ENCODE data around the gene ECEL1.
A peak's percentile ranks its signal among the peaks of the same experiment; 100 is the strongest.

The ECEL1 gene

DNA sequence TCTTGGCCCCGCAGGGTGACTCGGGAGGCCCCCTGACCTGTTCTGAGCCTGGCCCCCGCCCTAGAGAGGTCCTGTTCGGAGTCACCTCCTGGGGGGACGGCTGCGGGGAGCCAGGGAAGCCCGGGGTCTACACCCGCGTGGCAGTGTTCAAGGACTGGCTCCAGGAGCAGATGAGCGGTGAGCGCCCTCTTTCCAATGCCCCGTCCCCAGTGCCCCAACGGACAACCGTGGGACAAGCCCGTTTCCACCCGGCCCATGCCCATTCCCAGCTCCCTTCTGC lies 35.7 kb upstream of the ECEL1 start:
- DNase-seq (ENCODE audit: extremely low spot score, insufficient read length, low read depth), result no peak
- FAIRE-seq, result no peak

DNA sequence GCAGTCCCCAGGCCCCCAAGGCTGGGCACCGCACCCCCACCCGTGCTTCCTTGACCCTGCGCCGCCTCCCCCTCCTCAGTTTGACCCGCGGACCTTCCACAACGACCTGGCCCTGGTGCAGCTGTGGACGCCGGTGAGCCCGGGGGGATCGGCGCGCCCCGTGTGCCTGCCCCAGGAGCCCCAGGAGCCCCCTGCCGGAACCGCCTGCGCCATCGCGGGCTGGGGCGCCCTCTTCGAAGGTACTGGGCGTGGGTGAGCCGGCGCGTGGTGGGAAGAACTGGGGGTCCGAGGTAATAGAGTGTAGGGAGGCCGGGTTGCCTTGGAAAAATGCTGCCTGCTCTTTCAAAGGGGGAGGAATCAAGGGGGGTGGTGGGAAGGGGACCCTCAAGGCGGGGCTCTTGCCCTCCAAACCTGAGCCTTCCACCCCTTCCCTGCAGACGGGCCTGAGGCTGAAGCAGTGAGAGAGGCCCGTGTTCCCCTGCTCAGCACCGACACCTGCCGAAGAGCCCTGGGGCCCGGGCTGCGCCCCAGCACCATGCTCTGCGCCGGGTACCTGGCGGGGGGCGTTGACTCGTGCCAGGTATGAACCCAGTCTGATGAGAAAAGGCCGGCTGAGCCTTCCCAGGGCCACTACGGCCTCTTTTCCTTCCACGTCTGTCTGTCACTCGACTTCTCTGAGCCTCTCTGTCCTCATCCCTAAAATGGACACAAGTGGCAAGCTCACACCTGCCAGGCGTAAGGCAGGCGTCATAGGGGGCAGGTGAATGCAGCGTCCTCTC lies 35.2 kb upstream of the ECEL1 start:
- no peak for DNase-seq (ENCODE audit: extremely low spot score, insufficient read length, low read depth)
- FAIRE-seq, result no peak

DNA sequence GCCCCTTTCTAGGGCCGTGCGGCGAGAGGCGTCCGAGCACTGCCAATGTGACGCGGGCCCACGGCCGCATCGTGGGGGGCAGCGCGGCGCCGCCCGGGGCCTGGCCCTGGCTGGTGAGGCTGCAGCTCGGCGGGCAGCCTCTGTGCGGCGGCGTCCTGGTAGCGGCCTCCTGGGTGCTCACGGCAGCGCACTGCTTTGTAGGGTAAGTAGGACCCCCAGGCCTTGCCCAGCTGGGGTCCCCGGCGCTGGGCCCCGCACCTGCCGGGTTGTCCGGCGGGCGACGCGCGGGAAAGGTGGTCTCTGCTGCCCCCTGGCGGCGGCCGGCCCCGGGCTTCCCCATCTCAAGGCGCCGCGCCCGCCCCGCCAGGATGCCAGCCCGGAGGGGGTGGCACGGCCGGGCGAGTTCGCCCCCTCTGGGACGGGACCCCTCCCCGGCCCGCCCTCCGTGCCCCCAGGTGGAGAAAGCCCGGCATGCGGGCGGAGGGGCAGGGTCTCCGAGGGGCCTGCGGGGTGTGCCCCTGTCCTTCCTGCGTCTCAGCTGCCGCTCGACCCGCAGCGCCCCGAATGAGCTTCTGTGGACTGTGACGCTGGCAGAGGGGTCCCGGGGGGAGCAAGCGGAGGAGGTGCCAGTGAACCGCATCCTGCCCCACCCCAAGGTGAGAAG lies 34.5 kb upstream of the ECEL1 start:
- peak; percentile 67 for DNase-seq (ENCODE audit: extremely low spot score, insufficient read length, low read depth)
- no peak for FAIRE-seq

DNA sequence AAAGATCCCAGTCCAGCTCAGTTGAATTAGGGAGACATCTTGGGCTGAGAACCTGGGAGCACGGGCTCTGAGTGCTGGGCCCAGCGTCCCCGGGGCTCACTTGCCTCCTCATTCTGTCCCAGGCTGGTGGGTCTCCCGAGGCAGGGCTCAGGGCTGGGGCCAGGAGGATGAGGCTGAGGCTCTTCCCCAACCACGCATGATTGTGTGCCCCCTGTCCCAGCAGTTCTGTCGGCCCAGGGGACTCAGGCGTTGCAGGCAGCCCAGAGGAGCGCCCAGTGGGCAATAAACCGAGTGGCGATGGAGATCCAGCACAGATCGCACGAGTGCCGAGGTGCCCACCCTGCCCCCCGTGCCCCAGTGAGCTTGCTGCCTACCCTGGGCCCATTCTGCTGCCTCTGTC lies 33.5 kb upstream of the ECEL1 start:
- FAIRE-seq, result no peak
- no peak for DNase-seq (ENCODE audit: extremely low spot score, insufficient read length, low read depth)

DNA sequence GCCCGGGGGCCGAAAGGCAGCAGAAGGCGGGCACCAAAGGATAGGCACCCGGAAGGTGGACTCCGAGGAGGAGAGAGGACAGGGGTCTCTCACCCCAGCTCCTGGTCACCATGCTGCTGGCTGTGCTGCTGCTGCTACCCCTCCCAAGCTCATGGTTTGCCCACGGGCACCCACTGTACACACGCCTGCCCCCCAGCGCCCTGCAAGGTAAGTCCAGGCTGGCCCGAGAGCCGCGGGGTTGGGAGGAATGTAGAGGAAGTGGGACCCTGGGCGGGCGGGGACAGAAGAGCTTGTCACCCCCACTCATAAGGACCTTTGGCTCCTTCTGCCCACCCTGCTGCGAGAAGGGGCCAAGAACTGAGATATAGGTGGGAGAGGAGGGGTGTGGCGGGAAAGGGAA lies 32.9 kb upstream of the ECEL1 start:
- FAIRE-seq, result no peak
- DNase-seq (ENCODE audit: extremely low spot score, insufficient read length, low read depth), result no peak

DNA sequence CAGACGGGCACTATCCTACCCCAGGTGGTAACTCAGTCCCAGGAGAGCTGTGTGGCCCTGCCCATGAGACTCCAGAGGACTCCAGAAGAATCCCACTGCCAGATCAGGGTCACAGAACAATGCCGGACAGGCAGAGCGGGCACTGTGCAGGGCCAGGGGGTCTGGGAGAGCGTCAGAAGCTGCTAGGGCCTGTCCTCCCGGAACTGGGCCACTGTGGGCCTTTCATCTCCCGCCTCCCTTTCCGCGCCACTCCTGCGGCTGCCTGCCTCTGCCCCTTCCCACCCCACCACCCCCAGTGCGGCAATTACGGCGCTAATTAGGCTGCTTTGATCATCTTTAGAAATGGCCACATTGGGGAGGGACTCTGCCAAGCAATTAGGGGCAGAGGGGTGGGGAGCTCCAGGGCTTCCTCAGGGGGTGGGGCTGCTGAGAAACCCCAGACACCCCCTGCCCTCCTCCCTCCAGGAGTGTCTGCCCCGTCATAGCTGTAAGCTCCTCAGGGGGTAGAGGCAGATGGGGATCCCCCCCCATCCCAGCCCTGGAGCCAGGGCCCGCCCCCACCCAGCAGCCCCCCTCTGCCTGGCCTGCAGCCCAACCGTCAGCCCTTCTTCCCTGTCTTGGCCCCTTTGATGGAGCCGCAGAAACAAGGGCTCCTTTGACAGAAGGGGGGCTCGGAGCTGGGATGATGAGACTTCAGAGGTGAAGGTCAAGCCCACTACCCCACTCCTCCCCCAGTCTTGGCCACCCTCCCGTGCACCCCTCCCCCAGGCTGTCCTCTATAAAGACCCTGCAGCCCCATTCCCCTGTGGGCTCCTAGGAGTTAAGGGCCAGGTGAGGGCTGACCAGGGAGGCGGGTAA lies 32.2 kb upstream of the ECEL1 start, which contains the start of gene PRSS56:
Gene PRSS56, plus strand, starts transcription at position 808 of the 858 bp plus-strand sequence. CDS start 211 bp downstream, outside the sequence.
- DNase-seq (ENCODE audit: extremely low spot score, insufficient read length, low read depth) (no peak), FAIRE-seq (no peak)

DNA sequence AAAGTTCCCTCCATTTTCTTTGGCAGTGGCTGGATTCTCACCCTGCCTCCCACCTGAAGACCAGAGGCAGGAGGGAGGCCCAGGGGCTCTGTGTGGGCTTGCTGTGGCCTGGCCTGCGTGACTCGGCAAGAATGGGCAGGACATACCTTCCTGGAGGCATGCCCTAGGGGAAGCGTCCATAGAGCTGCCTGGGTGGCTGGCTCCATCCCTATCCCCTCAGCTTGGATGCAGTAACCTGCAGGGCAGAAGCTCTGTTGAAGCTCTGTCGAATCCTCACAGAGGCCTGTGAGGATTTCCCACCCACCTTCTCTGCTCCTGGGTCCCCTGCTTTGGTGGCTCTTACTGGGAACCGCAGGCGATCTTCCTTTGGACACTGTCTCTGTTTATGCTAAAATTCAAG lies 31.2 kb upstream of the ECEL1 start:
- DNase-seq (ENCODE audit: extremely low spot score, insufficient read length, low read depth) (no peak), FAIRE-seq (no peak)

DNA sequence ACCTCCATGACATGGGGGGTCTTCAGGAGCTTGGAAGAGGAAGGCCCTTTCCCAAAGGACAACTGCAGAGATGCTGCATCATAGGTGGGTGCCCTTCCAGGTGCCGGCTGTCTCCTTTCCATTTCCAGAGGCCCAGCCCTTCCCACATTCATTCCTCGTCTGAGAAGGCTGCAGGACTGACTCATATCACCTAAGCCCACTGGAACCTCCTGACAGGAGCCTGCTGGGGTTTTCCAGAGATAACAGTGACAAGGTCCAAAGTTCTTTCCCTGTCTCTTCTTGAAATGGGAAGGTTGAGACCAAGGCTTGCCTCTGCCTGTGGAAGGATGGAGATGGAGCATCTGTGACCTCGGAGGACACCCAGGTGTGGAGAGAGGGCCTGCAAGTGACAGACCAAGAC lies 28.9 kb upstream of the ECEL1 start:
- FAIRE-seq (no peak), DNase-seq (ENCODE audit: extremely low spot score, insufficient read length, low read depth) (no peak)

DNA sequence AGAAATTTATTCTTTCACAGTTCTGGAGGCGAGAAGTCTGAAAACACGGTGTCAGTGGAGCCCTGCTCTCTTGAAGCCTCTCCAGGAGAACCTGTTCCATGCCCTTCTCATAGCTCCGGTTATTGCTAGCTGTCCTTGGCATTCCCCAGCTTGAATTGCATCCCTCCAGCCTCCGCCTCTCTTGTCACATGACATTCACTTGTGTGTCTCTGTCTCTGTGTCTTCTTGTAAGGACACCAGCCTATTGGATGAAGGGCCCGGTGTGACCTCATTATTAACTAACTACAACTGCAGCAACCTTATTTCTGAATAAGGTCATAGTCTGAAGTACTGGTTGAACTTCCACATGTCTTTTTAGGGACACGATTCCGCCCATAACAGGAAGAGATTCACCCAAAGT lies 28.0 kb upstream of the ECEL1 start:
- FAIRE-seq (no peak), DNase-seq (ENCODE audit: extremely low spot score, insufficient read length, low read depth) (no peak)

DNA sequence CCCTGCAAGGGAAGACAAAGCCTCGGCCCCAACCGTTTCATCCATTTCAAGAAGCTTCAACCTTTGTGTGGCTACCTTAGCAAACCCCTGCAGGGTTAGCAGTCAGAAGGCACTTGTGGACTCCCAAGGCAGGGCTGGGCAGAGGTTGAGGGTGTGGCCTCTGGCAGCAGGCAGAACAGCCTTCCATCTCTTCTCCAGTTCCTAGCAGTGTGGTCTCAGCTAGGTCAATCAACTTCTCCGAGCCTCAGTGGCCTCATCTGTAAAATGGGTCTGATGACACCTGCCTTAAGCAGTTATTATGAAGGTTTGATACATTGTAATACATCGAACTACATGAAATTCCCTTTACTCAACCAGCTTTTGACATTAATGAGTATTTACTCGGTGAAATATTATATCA lies 25.7 kb upstream of the ECEL1 start:
- no peak for FAIRE-seq

DNA sequence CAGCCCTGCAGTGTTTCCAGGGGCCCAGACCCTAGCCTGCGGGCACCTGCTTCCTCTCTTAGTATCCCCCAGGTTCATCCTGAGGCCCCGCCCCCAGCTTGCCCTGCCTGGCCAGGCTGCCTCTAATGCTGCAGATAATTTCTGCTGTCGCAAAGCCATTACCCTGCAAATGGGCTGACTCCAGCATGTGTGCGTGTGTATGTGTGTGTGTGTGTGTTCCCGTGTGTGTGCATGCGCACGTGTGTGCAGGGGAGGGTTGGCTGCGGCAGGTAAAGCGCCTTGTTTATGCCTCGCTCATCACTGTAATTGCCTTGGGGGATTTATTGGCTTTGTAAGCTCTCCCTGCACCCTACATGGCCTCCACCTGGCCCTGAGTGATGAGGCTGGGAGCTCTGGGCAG lies 25.0 kb upstream of the ECEL1 start:
- no peak for DNase-seq (ENCODE audit: extremely low spot score, insufficient read length, low read depth)
- FAIRE-seq, result no peak

More for the DNA sequence above, 25.7 kb upstream of the ECEL1 start:
- no peak for DNase-seq (ENCODE audit: extremely low spot score, insufficient read length, low read depth)

DNA sequence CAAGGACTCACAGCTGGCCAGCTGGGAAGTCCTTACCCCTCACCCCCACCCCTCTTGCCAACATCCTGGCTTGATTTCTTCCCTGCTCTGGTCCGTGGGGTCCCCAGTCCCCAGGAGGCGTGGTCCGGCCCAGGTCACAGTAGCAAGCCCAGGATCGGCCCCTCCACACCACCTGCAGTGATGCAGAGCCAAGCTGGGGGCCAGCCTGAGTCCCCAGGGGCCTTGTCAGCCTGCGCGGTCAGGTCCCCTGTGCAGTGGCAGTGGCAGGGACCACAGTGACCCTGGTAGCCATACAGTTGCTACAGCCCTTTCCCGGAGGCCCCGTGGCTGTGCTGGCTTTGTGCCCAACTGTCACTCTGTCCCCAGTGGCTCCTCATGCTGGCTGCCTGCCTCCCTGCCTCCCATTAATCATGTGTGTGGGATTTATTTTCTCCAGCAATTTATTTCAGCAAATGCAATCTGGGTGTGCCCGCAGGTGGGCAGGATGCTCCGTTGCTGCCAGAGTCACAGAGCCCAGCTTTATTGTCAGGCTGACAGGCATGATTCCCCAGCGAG lies 23.8 kb upstream of the ECEL1 start:
- FAIRE-seq (no peak), DNase-seq (ENCODE audit: extremely low spot score, insufficient read length, low read depth) (no peak)

DNA sequence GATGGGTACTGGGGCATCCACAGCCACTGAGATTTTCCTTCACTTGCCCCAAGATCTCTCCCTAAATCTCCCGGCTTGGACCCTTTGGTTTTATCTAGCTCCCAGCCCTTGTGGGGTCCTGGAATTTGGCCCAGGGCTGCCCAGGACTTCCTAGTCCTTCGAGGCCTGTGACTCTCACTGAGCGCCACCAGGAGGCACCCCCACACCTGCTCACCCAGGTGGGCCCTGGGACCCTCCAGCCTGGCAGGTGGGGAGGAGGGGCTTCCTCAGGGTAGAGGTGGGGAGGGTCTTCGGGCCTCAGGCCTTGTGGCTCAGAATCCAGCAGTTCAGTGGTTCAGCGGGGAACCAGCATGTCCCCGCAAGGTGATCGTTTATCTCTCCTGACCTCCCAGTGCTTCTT lies 20.6 kb upstream of the ECEL1 start:
- DNase-seq (ENCODE audit: extremely low spot score, insufficient read length, low read depth) (no peak), FAIRE-seq (no peak)

DNA sequence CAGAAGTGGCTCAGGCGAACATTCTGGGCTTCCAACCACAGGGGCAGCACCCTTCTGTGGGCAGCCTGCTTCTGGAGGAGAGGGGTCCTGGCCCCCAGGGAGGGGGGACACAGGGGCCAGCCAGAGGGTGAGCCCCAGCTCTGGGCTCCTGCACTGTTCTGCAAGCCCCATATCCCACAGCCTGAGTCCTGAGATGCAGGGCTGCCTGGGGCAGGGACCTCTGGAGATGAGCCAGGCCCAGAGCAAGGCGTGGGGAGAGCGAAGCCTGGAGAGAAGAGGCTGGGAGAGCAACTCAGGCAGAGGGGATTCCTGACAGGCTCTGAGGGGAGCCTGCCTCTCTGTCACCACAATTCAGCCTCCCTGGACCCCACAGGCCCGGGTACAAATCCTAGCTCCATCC lies 19.1 kb upstream of the ECEL1 start:
- no peak for DNase-seq (ENCODE audit: extremely low spot score, insufficient read length, low read depth)
- FAIRE-seq, result no peak

DNA sequence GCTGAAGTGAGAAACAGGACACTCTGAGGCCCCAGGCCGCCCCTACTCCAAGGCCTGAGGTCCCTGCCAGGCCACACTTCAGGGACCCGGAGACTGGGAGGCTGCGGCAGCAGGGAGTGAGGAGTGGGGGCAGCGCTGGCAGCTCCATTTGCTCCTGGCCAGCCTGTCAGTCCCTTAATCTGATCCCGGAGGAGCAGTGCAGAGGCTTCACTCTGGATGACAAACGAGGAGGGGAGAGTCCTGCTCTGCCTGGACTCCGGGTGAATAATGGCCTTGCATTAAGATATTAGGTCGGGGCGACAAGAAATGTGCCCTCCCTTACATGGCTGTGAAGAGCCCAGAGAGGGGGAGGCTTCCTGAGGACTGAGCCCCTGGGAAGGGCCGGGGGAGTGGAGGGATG lies 18.2 kb upstream of the ECEL1 start:
- DNase-seq (ENCODE audit: extremely low spot score, insufficient read length, low read depth) (no peak), FAIRE-seq (no peak)

DNA sequence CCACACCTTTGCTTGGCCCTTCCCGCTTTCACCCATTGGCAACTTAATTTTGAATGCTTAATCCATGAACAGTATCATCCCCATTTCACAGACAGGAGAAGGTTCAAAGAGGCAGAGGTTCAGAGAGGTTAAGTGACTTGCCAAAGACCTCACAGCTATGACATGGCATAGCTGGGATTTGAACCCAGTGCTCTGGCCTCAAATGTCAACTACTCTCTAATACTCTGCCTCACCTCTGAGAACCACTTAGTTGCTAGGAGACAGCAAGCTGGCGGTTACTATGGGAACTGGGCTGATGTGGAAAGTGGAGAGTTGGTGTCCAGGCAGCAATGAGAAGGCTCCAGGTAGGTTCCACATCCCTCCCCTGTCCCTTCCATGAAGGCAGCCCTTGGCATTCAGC lies 16.8 kb upstream of the ECEL1 start:
- DNase-seq (ENCODE audit: extremely low spot score, insufficient read length, low read depth), result no peak
- no peak for FAIRE-seq

DNA sequence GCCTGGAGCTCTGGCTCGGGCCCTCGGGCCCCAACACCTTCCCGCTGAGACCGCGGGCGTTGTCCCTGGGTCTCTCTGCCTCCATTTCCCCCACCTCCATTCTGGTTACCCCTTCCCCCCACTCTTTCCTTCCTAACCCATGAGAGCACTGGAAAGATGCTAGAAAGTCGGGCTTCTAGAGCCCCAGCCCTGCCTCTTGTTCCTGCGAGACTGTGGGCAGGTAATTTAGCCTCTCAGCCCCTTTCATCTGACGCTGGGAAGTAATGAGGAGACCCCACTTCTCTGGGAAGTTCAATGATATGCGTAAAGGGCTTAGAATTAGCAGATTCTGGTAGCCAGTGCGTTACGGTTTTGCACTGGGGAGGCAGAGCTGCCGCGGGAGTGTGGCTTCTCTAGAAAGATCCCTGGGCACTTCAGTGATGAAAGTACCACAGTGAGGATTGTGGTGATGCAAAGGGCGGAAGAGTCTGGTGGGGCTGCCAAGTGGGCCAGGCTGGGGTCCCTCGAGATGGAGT lies 16.2 kb upstream of the ECEL1 start:
- no peak for DNase-seq (ENCODE audit: extremely low spot score, insufficient read length, low read depth)
- no peak for FAIRE-seq

DNA sequence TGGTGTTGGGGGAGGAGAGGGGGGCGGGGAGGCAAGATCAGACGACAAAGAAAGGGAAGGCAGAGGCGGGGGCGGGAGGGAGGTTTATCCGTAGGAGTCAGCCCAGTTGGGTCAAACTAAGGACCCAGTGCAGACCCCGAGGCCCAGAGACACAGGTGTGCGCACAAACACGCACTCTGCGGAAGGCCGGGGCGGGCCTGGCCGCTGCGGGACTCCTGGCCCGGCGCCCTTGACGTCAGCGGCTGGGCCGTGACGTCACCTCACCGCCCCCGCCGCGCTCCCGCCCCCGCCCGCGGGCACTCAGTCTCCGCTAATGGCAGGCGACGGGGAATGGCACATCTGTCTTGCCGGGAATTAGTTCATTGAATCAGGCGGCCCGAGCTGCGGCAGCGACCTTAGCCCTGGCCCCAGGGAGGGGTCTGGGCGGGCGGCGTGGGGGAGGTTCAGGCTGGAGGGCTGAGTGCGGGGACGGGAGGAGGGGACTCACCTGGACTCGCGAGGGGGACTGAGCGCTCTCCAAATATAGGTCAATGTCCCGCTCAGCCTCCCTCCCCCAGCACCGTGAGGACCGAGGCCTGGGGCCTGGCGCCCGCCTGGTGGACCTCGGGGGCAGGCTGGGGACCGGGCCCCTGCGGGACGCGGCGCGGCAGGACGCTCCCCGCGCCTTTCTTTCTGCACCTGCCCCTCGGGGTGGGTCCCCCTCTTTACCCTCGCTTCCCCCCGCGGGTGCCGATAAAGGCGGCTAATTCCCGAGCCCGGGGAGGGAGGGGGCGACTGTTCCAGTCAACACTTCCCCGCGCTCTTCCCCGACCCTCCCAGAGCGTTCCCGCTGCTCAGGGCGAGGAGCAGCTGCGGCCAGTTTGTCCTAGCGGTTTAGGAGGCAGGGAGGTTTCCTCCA lies 15.5 kb upstream of the ECEL1 start:
- no peak for DNase-seq (ENCODE audit: extremely low spot score, insufficient read length, low read depth)
- no peak for FAIRE-seq

DNA sequence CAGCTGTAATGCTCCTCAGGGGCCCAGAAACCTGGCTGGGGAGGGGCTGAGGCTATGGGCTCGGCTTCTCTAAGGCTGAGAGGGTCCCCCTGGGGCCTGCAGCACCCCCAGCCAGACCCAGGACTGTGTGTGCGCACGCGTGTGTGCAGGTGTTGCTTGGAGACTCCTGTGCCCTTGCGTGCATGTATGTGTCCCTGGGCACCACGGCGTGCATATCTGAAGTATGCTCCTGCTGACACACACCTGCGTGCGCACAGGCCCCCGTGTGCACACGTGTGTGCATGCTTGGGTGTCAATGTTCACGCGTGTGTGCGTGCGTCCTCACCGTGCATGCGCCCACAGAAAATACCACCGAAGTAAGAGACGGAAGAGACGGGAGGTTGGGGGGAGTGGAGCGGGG lies 14.9 kb upstream of the ECEL1 start:
- no peak for FAIRE-seq
- DNase-seq (ENCODE audit: extremely low spot score, insufficient read length, low read depth), result no peak

All from GM18507 (cell line).